Lung (tissue), 12 donors: Measurements from ENCODE around the gene EGFR. TPM values are rescaled to one million over a fixed set of nuclear protein-coding genes. Genes with fewer than 3 reads are reported as not detected.

Experiments used
- ATAC-seq: fragments of 200-7000 bp; cut with Tn5 transposase; one replicate; pipeline ENCODE4 v1.9.1; 2020; ENCODE audit warnings: moderate number of reproducible peaks; ENCODE audit not compliant: insufficient read depth, low FRiP score
- DNase-seq, 3 donors: peaks; one replicate each; pipeline ENCODE4 v3.0.0-alpha.2; 2013 to 2017
- H3K27ac ChIP-seq, 2 donors: one replicate each; pipeline ENCODE4 v1.5.1; 2013; ENCODE audit warnings: mild to moderate bottlenecking in 2 of 2, moderate library complexity in 2 of 2, control low read depth in 1 of 2, inconsistent platforms in 1 of 2, low read depth in 1 of 2, low read length in 1 of 2
- H3K27me3 ChIP-seq, 3 donors: one replicate each; pipeline ENCODE4 v1.5.1; 2013; ENCODE audit warnings: low read length in 2 of 3; ENCODE audit not compliant: control insufficient read depth in 3 of 3, insufficient read depth in 3 of 3
- H3K36me3 ChIP-seq, 4 donors: one replicate each; pipeline ENCODE4 v1.5.1; 2013; ENCODE audit warnings: low read length in 4 of 4, mild to moderate bottlenecking in 1 of 4, moderate library complexity in 1 of 4; ENCODE audit not compliant: control insufficient read depth in 4 of 4, insufficient read depth in 4 of 4
- H3K4me1 ChIP-seq, 5 donors: one replicate each; pipeline ENCODE4 v1.5.1; 2013; ENCODE audit warnings: low read length in 5 of 5, mild to moderate bottlenecking in 2 of 5, moderate library complexity in 1 of 5; ENCODE audit not compliant: control insufficient read depth in 5 of 5, insufficient read depth in 5 of 5
- H3K4me3 ChIP-seq: one replicate; pipeline ENCODE4 v1.5.1; 2013; ENCODE audit warnings: mild to moderate bottlenecking, control low read depth, moderate library complexity
- H3K9ac ChIP-seq, 2 donors: one replicate each; pipeline ENCODE4 v1.5.1; 2013; ENCODE audit warnings: low read length in 2 of 2, control low read depth in 1 of 2; ENCODE audit not compliant: insufficient read depth in 1 of 2
- H3K9me3 ChIP-seq, 4 donors: one replicate each; pipeline ENCODE4 v1.5.1; 2013; ENCODE audit warnings: low read length in 3 of 4, mild to moderate bottlenecking in 1 of 4, moderate library complexity in 1 of 4; ENCODE audit not compliant: control insufficient read depth in 4 of 4, insufficient read depth in 3 of 4
- whole genome bisulfite sequencing, 2 donors: extraction: QIAGEN DNeasy Blood & Tissue Kit; methylation state at CpG; one replicate each; pipeline ENCODE4 v1.1.7; 2013; 5-methylcytosine and 5-hydroxymethylcytosine counted together
- polyA plus RNA-seq, 2 donors: library from polyadenylated mRNA; stranded (reverse); fragments of 200-250 nt; gene quantifications; one replicate each; pipeline ENCODE4 v1.2.1, GENCODE V29; 2013
- total RNA-seq, 2 donors: library from RNA; depleted of rRNA in 1 of 2; stranded (reverse); fragments of >200 nt in 1 of 2; gene quantifications; one replicate each; pipeline ENCODE4 v1.2.1, GENCODE V29; 2014 to 2021
- TF ChIP-seq, protein P1 (sequence below): IDR thresholded peaks from 2 replicates; pipeline ENCODE4 v1.5.1; 2012; ENCODE audit warnings: mild to moderate bottlenecking; ENCODE audit errors: control extremely low read depth, extremely low read depth
- donor health status: control.
- donor health status: control.
- donor health status: Bipolar disorder and iron deficiency.
- donor health status: healthy.
- donor health status: DM: yes; HTN: yes; CAD: no.

The EGFR gene
- total and polyA plus RNA-seq, 4 donors: 11.6 to 78.7 (median 37.1) TPM

DNA sequence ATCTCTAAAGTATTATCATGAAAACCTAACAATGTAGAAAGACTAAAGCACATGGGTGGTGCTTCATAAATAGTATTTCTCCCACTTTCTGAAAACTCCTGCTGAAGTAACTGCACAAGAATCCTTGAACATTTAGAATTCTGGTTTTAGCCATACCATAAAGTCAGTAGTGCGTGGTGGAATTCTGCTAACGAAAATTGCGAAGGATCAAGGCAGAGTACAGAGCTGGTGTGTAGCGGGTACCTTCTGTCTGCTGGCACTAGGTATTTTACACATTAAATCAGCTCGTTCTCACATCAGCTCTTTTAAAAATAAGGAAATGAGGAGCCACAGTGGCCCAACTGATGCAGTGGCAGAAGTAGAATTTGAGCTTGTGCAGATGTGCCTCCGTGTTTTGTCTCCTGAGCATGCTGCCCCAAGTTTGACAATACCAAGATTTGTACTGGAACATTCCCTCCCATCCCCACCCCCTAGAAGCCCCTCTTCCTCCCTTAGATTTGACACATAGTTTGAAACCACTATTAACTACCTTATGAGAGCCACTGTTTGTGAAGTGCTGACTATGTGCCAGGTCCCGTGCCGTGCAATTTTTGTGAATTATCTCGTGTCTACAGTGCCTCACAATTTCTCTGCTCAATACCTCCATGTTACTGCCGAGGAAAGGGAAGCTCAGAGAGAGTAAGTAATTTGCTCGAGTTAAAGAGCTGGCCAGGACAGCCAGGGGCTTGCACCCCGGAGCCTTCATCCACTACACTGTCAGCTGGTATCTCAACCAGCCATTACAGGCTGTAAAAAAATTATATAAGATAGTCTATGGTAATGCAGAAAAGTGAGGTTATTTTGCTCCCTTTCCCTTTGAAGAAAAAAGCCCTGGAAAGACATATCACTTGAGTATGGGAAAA is 66.9 kb downstream of the EGFR start:
- Histone ChIP-seq H3K9me3 (no peaks in the 10 kb centered on the region), H3K4me1 (peaks cover 0 to 81% (median 58%) of the 10 kb centered on the region in 5 donors), H3K9ac (peak overlapping the region in 1 of 2 donors; percentile 45), H3K4me3 (no peak overlapping the region), H3K36me3 (peaks cover 0 to 9% (median 3%) of the 10 kb centered on the region in 4 donors), H3K27me3 (no peaks in the 10 kb centered on the region), H3K27ac (peak overlapping the region; percentile 32 to 62)
- DNase-seq (peak in 1 of 3 donors; percentile 29), ATAC-seq (no peak)
- TF ChIP-seq, protein P1, sequence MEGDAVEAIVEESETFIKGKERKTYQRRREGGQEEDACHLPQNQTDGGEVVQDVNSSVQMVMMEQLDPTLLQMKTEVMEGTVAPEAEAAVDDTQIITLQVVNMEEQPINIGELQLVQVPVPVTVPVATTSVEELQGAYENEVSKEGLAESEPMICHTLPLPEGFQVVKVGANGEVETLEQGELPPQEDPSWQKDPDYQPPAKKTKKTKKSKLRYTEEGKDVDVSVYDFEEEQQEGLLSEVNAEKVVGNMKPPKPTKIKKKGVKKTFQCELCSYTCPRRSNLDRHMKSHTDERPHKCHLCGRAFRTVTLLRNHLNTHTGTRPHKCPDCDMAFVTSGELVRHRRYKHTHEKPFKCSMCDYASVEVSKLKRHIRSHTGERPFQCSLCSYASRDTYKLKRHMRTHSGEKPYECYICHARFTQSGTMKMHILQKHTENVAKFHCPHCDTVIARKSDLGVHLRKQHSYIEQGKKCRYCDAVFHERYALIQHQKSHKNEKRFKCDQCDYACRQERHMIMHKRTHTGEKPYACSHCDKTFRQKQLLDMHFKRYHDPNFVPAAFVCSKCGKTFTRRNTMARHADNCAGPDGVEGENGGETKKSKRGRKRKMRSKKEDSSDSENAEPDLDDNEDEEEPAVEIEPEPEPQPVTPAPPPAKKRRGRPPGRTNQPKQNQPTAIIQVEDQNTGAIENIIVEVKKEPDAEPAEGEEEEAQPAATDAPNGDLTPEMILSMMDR: no peak
- 70 to 82% methylated on average over 12 of the region's 12 CpGs for WGBS, 2 donors

DNA sequence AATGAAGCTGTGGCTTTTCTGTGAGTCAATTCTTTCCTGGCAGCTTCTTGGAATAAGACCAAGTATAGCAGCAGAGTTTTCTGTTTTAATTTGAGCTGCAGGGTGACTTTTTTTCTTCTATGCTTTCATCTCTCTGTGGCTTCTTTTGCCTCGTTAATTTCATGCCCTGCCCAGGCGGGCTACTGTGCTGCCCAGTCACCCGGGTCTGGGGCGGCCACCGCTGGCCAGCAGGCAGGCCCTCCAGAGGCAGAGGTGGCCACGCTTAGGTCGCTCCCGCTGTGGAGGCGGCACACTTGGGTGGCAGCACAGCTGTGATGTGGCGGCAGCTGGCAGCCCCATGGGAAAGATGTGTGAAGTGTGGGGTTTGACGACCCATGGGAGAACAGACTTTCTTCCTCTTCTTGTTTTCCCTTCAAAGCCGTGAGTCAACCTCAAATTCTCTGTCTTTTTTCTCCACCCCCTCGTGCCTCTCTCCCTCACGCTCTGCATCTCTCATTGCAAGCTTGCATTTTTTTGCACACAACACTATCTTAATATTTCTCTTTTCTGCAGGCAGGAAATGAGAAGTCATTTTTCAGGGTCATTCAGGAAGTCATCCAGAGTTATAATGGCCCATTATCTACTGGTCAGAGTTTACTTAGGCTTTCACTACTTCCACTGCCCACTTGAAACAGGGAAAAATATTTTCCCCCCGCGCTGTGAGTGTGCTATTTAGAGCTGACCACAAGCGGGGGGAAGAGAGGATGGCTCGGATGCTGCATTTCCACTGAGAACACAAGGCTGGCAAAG is 67.8 kb downstream of the EGFR start:
- Histone ChIP-seq H3K27ac (peak overlapping the region; percentile 62 to 97), H3K9ac (peak overlapping the region in 1 of 2 donors; percentile 83), H3K4me1 (peaks cover 0 to 81% (median 59%) of the 10 kb centered on the region in 5 donors), H3K4me3 (no peak overlapping the region), H3K9me3 (no peaks in the 10 kb centered on the region), H3K36me3 (peaks cover 0 to 9% (median 3%) of the 10 kb centered on the region in 4 donors), H3K27me3 (no peaks in the 10 kb centered on the region)
- peak; percentile 65 for ATAC-seq
- 18 to 33% methylated on average over 18 of the region's 18 CpGs for WGBS, 2 donors
- TF ChIP-seq, protein P1: no peak
- DNase-seq: peak; percentile 71 to 95 (median 95)

DNA sequence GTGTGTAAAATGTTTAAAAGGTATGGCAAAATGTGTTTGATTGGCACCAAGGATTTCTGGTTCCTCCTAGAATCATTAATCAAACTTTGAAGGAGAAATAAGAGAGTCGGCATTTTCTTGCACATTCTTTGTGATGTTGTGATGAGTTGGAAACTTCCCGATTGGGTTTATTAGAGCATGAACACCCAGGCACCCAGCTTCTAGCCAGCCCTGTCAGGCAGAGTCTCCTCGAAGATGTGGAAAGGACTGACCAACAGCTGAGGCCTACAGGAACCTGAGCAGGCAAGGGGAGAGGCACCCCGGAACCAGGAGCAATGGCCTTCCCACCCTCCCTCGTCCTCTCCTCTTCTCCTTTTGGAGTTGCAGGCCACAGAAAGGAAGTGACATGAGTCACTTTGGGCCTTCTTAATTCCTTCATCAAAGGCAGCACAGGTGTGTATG is 68.7 kb downstream of the EGFR start:
- ATAC-seq (no peak), DNase-seq (no peak)
- TF ChIP-seq, protein P1: no peak
- H3K9me3 ChIP-seq: no peaks in the 10 kb centered on the region
- peak overlapping the region in 1 of 2 donors; percentile 73 for H3K27ac ChIP-seq
- H3K27me3 ChIP-seq: no peaks in the 10 kb centered on the region
- H3K9ac ChIP-seq: no peak overlapping the region
- H3K4me3 ChIP-seq: no peak overlapping the region
- peaks cover 0 to 9% (median 3%) of the 10 kb centered on the region in 4 donors for H3K36me3 ChIP-seq
- peaks cover 1 to 81% (median 61%) of the 10 kb centered on the region in 5 donors for H3K4me1 ChIP-seq
- 67 to 79% methylated on average over 5 of the region's 5 CpGs for WGBS, 2 donors
